ENCODE data around the gene LGALS3BP.
"Not testable (repeated sequence)": the region's sequence is repeated elsewhere in the genome, so short reads cannot be mapped to it uniquely, and the experiment has no call there.

The LGALS3BP gene

GRCh38 chr17:78962345-78962983 lies 17.3 kb downstream of the LGALS3BP start:
- no peak for DNase-seq

- DNase-seq = no peak
Measured at GRCh38 chr17:78961571-78961970, 18.2 kb downstream of the LGALS3BP start.

- DNase-seq = no peak
Measured at GRCh38 chr17:78960928-78961327, 18.8 kb downstream of the LGALS3BP start.

- DNase-seq = no peak
Measured at GRCh38 chr17:78959803-78960202, 19.9 kb downstream of the LGALS3BP start.

- no peak for DNase-seq
Measured at GRCh38 chr17:78958641-78959127, 21.0 kb downstream of the LGALS3BP start.

- no peak for DNase-seq
Measured at GRCh38 chr17:78957128-78957527, 22.6 kb downstream of the LGALS3BP start.

GRCh38 chr17:78956254-78956653 lies 23.5 kb downstream of the LGALS3BP start:
- DNase-seq = no peak

- DNase-seq = no peak
Measured at GRCh38 chr17:78954684-78955083, 25.0 kb downstream of the LGALS3BP start.

- DNase-seq = no peak
Measured at GRCh38 chr17:78953356-78954350, 26.1 kb downstream of the LGALS3BP start.

- no peak for DNase-seq
Measured at GRCh38 chr17:78952706-78953105, 27.0 kb downstream of the LGALS3BP start.

- no peak for DNase-seq
Measured at GRCh38 chr17:78951967-78952551, 27.7 kb downstream of the LGALS3BP start.

- no peak for DNase-seq
Measured at GRCh38 chr17:78950870-78951269, 28.9 kb downstream of the LGALS3BP start.

- no peak for DNase-seq
Measured at GRCh38 chr17:78947235-78948149, 32.2 kb downstream of the LGALS3BP start.

GRCh38 chr17:78946631-78947030 lies 33.1 kb downstream of the LGALS3BP start:
- no peak for DNase-seq

GRCh38 chr17:78946131-78946530 lies 33.6 kb downstream of the LGALS3BP start:
- DNase-seq = no peak

- DNase-seq = not testable (repeated sequence)
Measured at GRCh38 chr17:78945455-78945854, 34.3 kb downstream of the LGALS3BP start.

- no peak for DNase-seq
Measured at GRCh38 chr17:78944956-78945355, 34.8 kb downstream of the LGALS3BP start.

GRCh38 chr17:78944026-78944425 lies 35.7 kb downstream of the LGALS3BP start:
- no peak for DNase-seq

- no peak for DNase-seq
Measured at GRCh38 chr17:78940708-78941107, 39.0 kb downstream of the LGALS3BP start.

- DNase-seq = no peak
Measured at GRCh38 chr17:78940258-78940657, 39.5 kb downstream of the LGALS3BP start.

GRCh38 chr17:78939615-78940014 lies 40.1 kb downstream of the LGALS3BP start:
- DNase-seq = no peak

- no peak for DNase-seq
Measured at GRCh38 chr17:78937561-78937960, 42.2 kb downstream of the LGALS3BP start.
